ENCODE results near the gene ZNF41.

Gene ZNF41

DNA sequence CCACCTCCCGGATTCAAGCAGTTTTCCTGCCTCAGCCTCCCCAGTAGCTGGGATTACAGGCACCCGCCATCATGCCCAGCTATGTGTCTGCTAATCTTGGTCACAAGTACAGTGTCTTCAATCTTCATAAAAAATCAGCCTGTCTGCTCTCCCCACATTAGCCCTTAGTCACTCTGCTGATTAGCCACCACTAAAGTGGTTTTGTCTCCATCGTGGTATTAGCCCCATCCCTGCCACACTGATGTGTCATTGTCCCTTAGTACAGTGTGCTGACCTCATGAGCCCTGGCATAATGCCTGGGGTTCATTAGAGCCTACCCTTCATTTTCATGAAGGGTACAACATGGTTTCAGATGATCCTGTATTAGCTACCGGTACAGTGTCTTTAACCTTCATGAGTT lies 62.8 kb downstream of the ZNF41 start:
- H3K4me3 ChIP-seq (ENCODE audit: low read length in 2 of 2) = no peak overlapping the region
- H3K27me3 ChIP-seq (ENCODE audit: control insufficient read depth in 2 of 2, insufficient read depth in 2 of 2, low read length in 2 of 2) = no peaks in the 10 kb centered on the region

DNA sequence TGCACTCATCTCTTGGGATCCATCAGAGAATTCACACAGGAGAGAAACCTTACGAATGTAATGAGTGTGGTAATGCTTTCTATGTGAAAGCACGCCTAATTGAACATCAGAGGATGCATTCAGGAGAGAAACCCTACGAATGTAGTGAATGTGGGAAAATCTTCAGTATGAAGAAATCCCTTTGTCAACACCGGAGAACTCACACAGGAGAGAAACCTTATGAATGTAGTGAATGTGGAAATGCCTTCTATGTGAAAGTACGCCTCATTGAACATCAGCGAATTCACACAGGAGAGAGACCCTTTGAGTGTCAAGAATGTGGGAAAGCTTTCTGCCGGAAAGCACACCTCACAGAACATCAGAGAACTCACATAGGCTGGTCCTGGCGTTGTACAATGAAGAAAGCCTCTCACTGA lies 69.8 kb downstream of the ZNF41 start:
- H3K9ac ChIP-seq (ENCODE audit: low read depth in 1 of 2, low read length in 2 of 2) = no peak overlapping the region

More for the DNA sequence above, 62.8 kb downstream of the ZNF41 start:
- Histone ChIP-seq H3K36me3 (ENCODE audit: control insufficient read depth in 2 of 2, insufficient read depth in 2 of 2, low read length in 2 of 2) (no peaks in the 10 kb centered on the region), H3K9me3 (ENCODE audit: control insufficient read depth in 2 of 2, low read length in 2 of 2) (peaks cover 3% of the 10 kb centered on the region in 2 donors), H3K9ac (ENCODE audit: low read depth in 1 of 2, low read length in 2 of 2) (no peak overlapping the region), H3K4me1 (ENCODE audit: control insufficient read depth in 2 of 2, insufficient read depth in 2 of 2, low read length in 2 of 2) (no peaks in the 10 kb centered on the region), H3K27ac (ENCODE audit: low read depth in 2 of 2, low read length in 2 of 2) (no peak overlapping the region)

More for the DNA sequence above, 69.8 kb downstream of the ZNF41 start:
- H3K27ac ChIP-seq (ENCODE audit: low read depth in 2 of 2, low read length in 2 of 2) = no peak overlapping the region
- H3K36me3 ChIP-seq (ENCODE audit: control insufficient read depth in 2 of 2, insufficient read depth in 2 of 2, low read length in 2 of 2) = no peaks in the 10 kb centered on the region
- no peaks in the 10 kb centered on the region for H3K4me1 ChIP-seq (ENCODE audit: control insufficient read depth in 2 of 2, insufficient read depth in 2 of 2, low read length in 2 of 2)
- no peaks in the 10 kb centered on the region for H3K27me3 ChIP-seq (ENCODE audit: control insufficient read depth in 2 of 2, insufficient read depth in 2 of 2, low read length in 2 of 2)
- H3K4me3 ChIP-seq (ENCODE audit: low read length in 2 of 2) = no peak overlapping the region
- H3K9me3 ChIP-seq (ENCODE audit: control insufficient read depth in 2 of 2, low read length in 2 of 2) = peaks cover 21 to 24% of the 10 kb centered on the region in 2 donors
